Measurements from ENCODE around the gene PTPRM. TPM values are rescaled to one million over a fixed set of nuclear protein-coding genes. Genes with fewer than 3 reads are reported as not detected.

PTPRM gene
- polyA plus RNA-seq, 1 donor (not counting 4 experiments of a cell fraction or from before 2014, with no cell fraction given): 54.5 TPM

- Histone ChIP-seq H3K36me3 (ENCODE audit: control insufficient read depth in 2 of 2, extremely low read depth in 1 of 2, insufficient read depth in 2 of 2, low read length in 2 of 2) (no peaks in the 10 kb centered on the region), H3K4me1 (ENCODE audit: control insufficient read depth, extremely low read depth, insufficient read depth, low read length) (no peaks in the 10 kb centered on the region), H3K9me1 (ENCODE audit: control insufficient read depth, extremely low read depth, insufficient read depth, low read length) (no peaks in the 10 kb centered on the region), H3K79me2 (ENCODE audit: control insufficient read depth, insufficient read depth, low read length) (no peaks in the 10 kb centered on the region), H3K4me3 (ENCODE audit: control insufficient read depth in 2 of 3, extremely low read depth in 1 of 3, insufficient read depth in 2 of 3, low read depth in 1 of 3, low read length in 3 of 3) (no peak overlapping the region), H3K27ac (ENCODE audit: control insufficient read depth, insufficient read depth, low read length) (no peak overlapping the region), H2AFZ (ENCODE audit: control insufficient read depth, low read length) (no peak overlapping the region), H3K27me3 (ENCODE audit: control insufficient read depth, extremely low read depth, insufficient read depth, low read length) (no peaks in the 10 kb centered on the region), H3K4me2 (ENCODE audit: control insufficient read depth, extremely low read depth, insufficient read depth, low read depth, low read length) (no peak overlapping the region), H3K9me3 (ENCODE audit: control insufficient read depth, low read depth, low read length) (no peaks in the 10 kb centered on the region), H3K9ac (ENCODE audit: control insufficient read depth, extremely low read depth, insufficient read depth, low read length) (no peak overlapping the region), H4K20me1 (ENCODE audit: control insufficient read depth, extremely low read depth, insufficient read depth, low read length) (no peaks in the 10 kb centered on the region)
- dilution Hi-C loops (cut with MboI; ENCODE audit: extremely low pct_ligation_motif_present, low sequenced_read_pairs): no loop called here
- TF ChIP-seq EZH2 (IDR thresholded peaks at IDR 0.05; ENCODE audit: low read length): no peak
- no peak for TF ChIP-seq CTCF (optimal IDR thresholded peaks at IDR 0.05 in 1 of 3, IDR thresholded peaks at IDR 0.05 in 1 of 3, conservative IDR thresholded peaks at IDR 0.05 in 1 of 3; ENCODE audit: extremely low read depth in 1 of 3, insufficient read depth in 2 of 3, low read length in 3 of 3)
- FAIRE-seq: no peak
- no peak for DNase-seq (ENCODE audit: low read depth, low spot score)
These were observed 682.7 kb downstream of the PTPRM start for GRCh38 chr18:8249811-8250210.

DNA sequence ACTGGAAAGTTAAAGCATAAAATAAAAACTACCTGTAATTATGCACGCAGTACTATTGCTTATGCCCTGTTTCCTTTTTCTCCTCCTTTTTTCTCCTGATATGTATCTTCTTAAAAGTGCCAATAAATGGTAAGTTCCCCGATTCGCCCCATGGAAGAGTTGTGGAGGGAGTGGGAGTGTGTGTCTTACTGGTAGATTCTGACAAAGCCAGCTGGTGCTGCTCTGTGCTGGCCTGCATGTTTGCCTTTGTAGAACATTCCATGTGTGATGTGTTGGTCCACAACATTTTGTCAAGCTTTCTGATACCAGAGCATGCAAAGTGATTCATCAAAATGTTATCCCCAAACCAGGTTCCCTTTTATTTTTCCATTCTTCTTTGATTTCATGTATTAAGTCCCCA is 685.3 kb downstream of the PTPRM start:
- no peak overlapping the region for H3K27ac ChIP-seq (ENCODE audit: control insufficient read depth, insufficient read depth, low read length)
- H3K27me3 ChIP-seq (ENCODE audit: control insufficient read depth, extremely low read depth, insufficient read depth, low read length): no peaks in the 10 kb centered on the region
- H3K9me3 ChIP-seq (ENCODE audit: control insufficient read depth, low read depth, low read length): no peaks in the 10 kb centered on the region
- no peak overlapping the region for H2AFZ ChIP-seq (ENCODE audit: control insufficient read depth, low read length)
- TF ChIP-seq CTCF (optimal IDR thresholded peaks at IDR 0.05 in 1 of 3, IDR thresholded peaks at IDR 0.05 in 1 of 3, conservative IDR thresholded peaks at IDR 0.05 in 1 of 3; ENCODE audit: extremely low read depth in 1 of 3, insufficient read depth in 2 of 3, low read length in 3 of 3): no peak
- H3K4me1 ChIP-seq (ENCODE audit: control insufficient read depth, extremely low read depth, insufficient read depth, low read length): no peaks in the 10 kb centered on the region
- H3K9me1 ChIP-seq (ENCODE audit: control insufficient read depth, extremely low read depth, insufficient read depth, low read length): no peaks in the 10 kb centered on the region
- H3K79me2 ChIP-seq (ENCODE audit: control insufficient read depth, insufficient read depth, low read length): no peaks in the 10 kb centered on the region
- H4K20me1 ChIP-seq (ENCODE audit: control insufficient read depth, extremely low read depth, insufficient read depth, low read length): no peaks in the 10 kb centered on the region
- no peak overlapping the region for H3K9ac ChIP-seq (ENCODE audit: control insufficient read depth, extremely low read depth, insufficient read depth, low read length)
- no peak overlapping the region for H3K4me3 ChIP-seq (ENCODE audit: control insufficient read depth in 2 of 3, extremely low read depth in 1 of 3, insufficient read depth in 2 of 3, low read depth in 1 of 3, low read length in 3 of 3)
- no peak for DNase-seq (ENCODE audit: low read depth, low spot score)
- no peaks in the 10 kb centered on the region for H3K36me3 ChIP-seq (ENCODE audit: control insufficient read depth in 2 of 2, extremely low read depth in 1 of 2, insufficient read depth in 2 of 2, low read length in 2 of 2)
- dilution Hi-C loops (cut with MboI; ENCODE audit: extremely low pct_ligation_motif_present, low sequenced_read_pairs): no loop called here
- no peak overlapping the region for H3K4me2 ChIP-seq (ENCODE audit: control insufficient read depth, extremely low read depth, insufficient read depth, low read depth, low read length)
- FAIRE-seq: no peak
